GM08714 (cell line): ENCODE data around the gene DOCK7.

Experiments used
- H3K4me3 ChIP-seq: fragments of 200-500 bp; sonication (Bioruptor generic); 2 replicates; pipeline ENCODE4 v1.5.1; 2014; ENCODE audit warnings: mild to moderate bottlenecking, low read length, inconsistent platforms
- ZNF274 ChIP-seq: IDR thresholded peaks from 2 replicates; pipeline ENCODE4 v1.6.1; 2012; ENCODE audit warnings: mild to moderate bottlenecking, low read depth, low read length

The DOCK7 gene

DNA sequence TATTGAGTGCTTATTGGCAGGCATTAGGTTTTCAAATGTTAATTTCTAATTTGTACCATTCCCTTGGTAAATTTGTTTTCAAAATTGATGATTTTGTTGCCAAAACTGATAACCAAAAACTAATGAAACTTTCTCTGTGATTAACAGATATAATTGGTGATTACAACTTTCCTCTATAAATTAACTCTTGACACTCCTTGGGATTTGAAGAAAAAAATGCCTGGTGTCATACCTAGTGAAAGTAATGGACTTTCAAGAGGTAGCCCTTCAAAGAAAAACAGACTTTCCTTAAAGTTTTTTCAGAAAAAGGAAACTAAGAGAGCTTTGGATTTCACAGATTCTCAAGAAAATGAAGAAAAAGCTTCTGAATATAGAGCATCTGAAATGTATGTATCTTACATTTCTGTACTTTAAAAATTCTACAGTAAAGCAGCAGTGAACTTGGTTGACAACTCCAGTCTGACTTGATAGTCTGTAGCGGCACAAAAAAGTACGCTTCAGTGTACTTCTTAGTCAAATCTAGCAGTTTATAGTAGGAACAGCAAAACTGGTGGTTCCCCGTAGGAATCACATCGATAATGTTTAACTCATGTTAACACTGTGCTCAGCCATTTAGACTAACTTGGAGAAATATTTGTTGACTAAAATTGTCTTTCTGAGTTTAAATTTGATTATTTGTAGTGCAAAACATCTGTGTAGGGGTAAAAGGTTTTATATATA, 248.4 kb downstream of the DOCK7 start:
- peak overlapping the region; percentile 99; the same call in 1 of the 2 replicates for H3K4me3 ChIP-seq
- TF ChIP-seq ZNF274, result no peak

GRCh38 chr1:62438163-62438562, 250.0 kb downstream of the DOCK7 start:
- H3K4me3 ChIP-seq, result peak overlapping the region; percentile 99
- no peak for TF ChIP-seq ZNF274

DNA sequence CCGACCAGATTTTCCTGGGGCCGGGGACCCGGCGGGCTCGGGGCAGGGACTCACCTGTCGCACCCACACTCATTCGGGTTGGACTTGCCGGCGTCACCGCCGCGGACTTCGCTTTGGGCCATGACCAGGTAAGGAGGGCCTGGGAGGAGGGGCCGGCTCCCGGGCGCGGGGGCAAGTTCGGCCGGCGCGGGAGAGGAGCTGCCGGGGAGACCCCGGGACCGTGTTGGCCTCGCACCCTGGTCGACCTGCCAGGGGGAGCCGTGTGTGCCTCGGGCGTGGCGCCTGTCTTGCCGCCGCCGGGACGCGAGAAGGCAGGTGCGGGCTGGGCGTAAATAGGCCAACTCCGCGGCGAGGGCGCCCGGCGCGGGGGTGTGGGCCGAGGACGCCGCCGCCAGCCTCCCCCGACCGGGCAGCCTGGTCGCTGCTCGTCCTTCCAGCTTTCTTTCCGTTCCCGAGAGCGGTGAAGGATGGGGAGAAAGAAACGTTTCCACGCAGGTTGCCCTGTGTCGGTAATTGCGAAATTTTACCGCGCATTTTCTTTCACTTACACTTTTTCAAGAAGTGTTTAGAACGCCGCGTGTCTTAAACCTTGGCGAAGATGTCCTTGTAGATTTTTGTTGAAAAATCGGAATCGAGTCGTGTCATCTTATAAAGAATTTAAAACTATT, 250.8 kb downstream of the DOCK7 start:
- H3K4me3 ChIP-seq, result peak overlapping the region; percentile 99
- TF ChIP-seq ZNF274, result no peak

- H3K4me3 ChIP-seq, result peak within 1 kb of the TSS; percentile 99
- no peak for TF ChIP-seq ZNF274
These were observed 251.5 kb downstream of the DOCK7 start, which contains the start of gene USP1 for GRCh38 chr1:62436466-62437272. Gene USP1, plus strand, starts transcription at chr1:62437049. Its CDS starts 2,819 bp downstream, at chr1:62439868.

- TF ChIP-seq ZNF274, result no peak
- H3K4me3 ChIP-seq, result peak overlapping the region; percentile 78
These were observed 252.1 kb downstream of the DOCK7 start for GRCh38 chr1:62436039-62436465.

GRCh38 chr1:62435231-62436038, 252.8 kb downstream of the DOCK7 start:
- peak overlapping the region; percentile 78 for H3K4me3 ChIP-seq
- no peak for TF ChIP-seq ZNF274

DNA sequence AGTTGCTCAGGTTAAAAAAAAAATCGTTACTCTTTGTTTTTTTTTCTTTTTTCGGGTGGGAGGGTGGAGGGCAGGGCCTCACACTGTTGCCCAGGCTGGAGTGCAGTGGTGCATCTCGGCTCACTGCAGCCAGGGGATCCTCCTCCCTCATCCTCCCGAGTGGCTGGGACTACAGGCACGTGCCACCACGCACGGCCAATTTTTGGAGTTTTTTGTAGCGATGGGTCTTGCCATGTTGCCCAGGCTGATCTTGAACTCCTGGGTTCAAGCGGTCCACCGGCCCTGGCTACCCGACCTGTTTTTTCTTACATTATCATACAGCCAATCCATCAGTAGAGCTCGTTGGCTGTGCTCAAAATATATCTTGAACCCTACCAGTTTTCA, 253.6 kb downstream of the DOCK7 start:
- TF ChIP-seq ZNF274, result no peak
- no peak overlapping the region for H3K4me3 ChIP-seq

GRCh38 chr1:62433861-62434617, 254.1 kb downstream of the DOCK7 start:
- H3K4me3 ChIP-seq, result no peak overlapping the region
- no peak for TF ChIP-seq ZNF274

GRCh38 chr1:62429581-62429980, 258.6 kb downstream of the DOCK7 start:
- H3K4me3 ChIP-seq, result no peak overlapping the region
- no peak for TF ChIP-seq ZNF274

DNA sequence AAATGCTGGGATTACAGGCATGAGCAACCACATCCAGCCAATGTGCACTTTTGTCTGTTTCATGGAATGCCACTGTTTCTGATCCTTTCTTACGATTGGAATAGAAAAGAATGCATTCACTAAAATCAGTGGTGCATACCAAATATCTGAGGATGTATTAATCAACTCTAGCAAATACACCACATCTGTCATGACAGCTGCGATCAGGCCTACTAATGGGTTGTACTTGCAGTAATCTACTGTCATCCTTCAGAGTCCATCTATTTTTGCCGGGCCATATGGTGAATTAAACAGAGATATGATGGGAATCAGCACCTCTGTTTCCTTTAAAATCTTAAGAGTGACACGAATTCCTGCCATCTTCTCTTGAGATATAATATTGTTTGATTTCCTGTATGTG, 259.8 kb downstream of the DOCK7 start:
- TF ChIP-seq ZNF274, result no peak
- no peak overlapping the region for H3K4me3 ChIP-seq

DNA sequence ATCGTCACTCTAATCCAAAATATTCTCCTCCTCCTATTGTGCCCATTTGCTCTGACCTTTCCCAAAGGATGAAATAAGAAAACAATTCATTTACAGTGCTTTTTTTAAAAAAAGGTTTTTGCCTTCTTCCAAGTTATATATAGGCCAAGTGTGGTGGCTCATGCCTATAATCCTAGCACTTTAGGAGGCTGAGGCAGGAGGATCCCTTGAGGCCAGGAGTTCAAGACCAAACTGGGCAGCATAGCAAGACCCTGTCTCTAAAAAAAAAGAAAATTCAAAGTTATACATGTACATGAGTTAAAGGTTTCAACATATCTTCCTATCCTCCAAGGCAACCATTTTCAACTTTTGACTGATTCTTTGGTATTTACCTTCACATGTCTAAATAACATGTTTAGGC, 261.4 kb downstream of the DOCK7 start:
- TF ChIP-seq ZNF274, result no peak
- no peak overlapping the region for H3K4me3 ChIP-seq

DNA sequence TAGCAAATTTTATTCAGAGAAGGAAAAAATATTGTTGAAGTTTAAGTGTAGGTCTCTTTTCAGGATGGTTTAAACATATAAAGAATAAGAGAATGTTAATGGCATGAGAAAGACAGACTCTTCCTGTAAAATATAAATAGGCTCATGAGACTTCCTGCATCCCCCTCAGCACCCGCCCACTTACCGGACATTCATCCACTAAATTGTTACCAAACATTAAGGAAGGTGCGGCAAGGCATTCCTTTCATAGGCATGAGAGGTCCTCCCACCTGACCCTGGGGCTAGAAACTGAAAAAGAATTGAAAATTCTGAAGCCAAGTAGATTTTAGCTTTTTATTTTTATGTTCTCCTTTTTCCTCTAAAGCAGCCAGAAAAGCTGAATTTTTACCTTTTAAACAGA, 261.9 kb downstream of the DOCK7 start:
- no peak for TF ChIP-seq ZNF274
- no peak overlapping the region for H3K4me3 ChIP-seq

DNA sequence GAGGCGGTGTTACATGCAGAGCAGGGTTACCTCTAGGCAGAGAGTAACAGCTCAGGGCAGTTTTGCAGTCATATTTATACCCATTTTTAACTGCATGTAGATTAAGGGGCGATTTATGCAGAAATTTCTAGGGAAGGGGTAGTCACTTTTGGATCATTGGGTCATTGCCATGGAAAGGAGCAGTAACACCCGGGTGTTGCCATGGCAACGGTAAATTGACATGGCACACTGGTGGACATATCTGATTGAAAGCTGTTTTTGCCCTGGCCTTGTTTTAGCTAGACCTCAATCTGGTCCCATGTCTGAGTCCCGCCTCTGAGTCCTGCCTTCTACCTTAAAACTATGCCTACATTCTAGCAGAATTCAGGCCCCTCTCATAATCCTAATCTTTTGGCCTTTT, 263.1 kb downstream of the DOCK7 start:
- no peak for TF ChIP-seq ZNF274
- no peak overlapping the region for H3K4me3 ChIP-seq
